NB4 (cell line): Measurements from ENCODE around the gene CATSPERB.

Source experiments
- POLR2A ChIP-seq: IDR thresholded peaks from 2 replicates; pipeline ENCODE4 v1.6.1; 2011; ENCODE audit warnings: mild to moderate bottlenecking; ENCODE audit not compliant: insufficient read length; ENCODE audit errors: extremely low read depth
- TF ChIP-seq, protein P1 (sequence below): IDR thresholded peaks from one replicate; pipeline ENCODE4 v1.5.1; 2012; ENCODE audit warnings: low read depth, low read length
- TF ChIP-seq, protein P2 (sequence below): IDR thresholded peaks from 2 replicates; pipeline ENCODE4 v1.6.1; 2011; ENCODE audit warnings: low read depth, low read length

DNA sequence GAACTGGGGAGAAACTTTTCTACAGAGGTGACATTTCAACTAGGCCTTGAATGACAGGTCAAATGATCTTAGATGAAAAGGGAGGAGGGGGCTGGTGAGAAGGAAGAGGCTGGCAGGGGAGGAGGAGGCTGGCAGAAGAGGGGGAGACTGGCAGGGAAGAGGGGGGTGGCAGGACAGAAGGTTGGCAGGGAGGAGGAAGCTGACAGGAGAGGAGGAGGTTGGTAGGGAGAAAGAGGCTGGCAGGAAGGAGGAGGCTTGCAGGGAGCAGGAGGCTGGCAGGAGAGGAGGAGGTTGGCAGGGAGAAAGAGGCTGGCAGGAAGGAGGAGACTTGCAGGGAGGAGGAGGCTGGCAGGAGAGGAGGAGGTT, 158.4 kb downstream of the CATSPERB start:
- TF ChIP-seq, protein P1, sequence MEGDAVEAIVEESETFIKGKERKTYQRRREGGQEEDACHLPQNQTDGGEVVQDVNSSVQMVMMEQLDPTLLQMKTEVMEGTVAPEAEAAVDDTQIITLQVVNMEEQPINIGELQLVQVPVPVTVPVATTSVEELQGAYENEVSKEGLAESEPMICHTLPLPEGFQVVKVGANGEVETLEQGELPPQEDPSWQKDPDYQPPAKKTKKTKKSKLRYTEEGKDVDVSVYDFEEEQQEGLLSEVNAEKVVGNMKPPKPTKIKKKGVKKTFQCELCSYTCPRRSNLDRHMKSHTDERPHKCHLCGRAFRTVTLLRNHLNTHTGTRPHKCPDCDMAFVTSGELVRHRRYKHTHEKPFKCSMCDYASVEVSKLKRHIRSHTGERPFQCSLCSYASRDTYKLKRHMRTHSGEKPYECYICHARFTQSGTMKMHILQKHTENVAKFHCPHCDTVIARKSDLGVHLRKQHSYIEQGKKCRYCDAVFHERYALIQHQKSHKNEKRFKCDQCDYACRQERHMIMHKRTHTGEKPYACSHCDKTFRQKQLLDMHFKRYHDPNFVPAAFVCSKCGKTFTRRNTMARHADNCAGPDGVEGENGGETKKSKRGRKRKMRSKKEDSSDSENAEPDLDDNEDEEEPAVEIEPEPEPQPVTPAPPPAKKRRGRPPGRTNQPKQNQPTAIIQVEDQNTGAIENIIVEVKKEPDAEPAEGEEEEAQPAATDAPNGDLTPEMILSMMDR: no peak
- no peak for TF ChIP-seq POLR2A
- TF ChIP-seq, protein P2, sequence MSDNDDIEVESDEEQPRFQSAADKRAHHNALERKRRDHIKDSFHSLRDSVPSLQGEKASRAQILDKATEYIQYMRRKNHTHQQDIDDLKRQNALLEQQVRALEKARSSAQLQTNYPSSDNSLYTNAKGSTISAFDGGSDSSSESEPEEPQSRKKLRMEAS: no peak
